ENCODE results near the gene ABCA1. TPM values are rescaled to one million over a fixed set of nuclear protein-coding genes. Genes with fewer than 3 reads are reported as not detected.

ABCA1 gene
- total and polyA plus RNA-seq, 10 of the 15 experiments (the other 5 are each of a cell fraction or from before 2014, with no cell fraction given): 0.01 to 0.56 (median 0.16) TPM

GRCh38 chr9:104772714-104773510, 155.0 kb downstream of the ABCA1 start:
- peak overlapping the region; percentile 11; the same call in 1 of the 2 replicates for H2AFZ ChIP-seq (ENCODE audit: control insufficient read depth, low read depth, low read length)
- intact Hi-C loops (cut with micrococcal nuclease; ENCODE audit: unreplicated experiment): loop anchor here (5.0 to 10.0 kb wide), 3 partner anchors 472 to 782 kb away; partner anchors contain the start of genes FKTN and SLC44A1
- TF ChIP-seq MEF2A (IDR thresholded peaks at IDR 0.05; ENCODE audit: insufficient read depth, low read depth, low read length): 0 out of 2 replicates have a peak, but pooled peaks have one; percentile 38
- 0 out of 2 replicates have a peak, but pooled peaks have one; percentile 43 for TF ChIP-seq MLLT1 (IDR thresholded peaks at IDR 0.05)
- 0 out of 2 replicates have a peak, but pooled peaks have one; percentile 61 for TF ChIP-seq TCF12 (IDR thresholded peaks at IDR 0.05; ENCODE audit: low read depth, low read length)
- TF ChIP-seq NFIC (IDR thresholded peaks at IDR 0.05; ENCODE audit: low read depth, low read length): peak; percentile 48
- TF ChIP-seq ZNF207 (IDR thresholded peaks at IDR 0.05; ENCODE audit: borderline replicate concordance): no peak
- TF ChIP-seq MEF2B (IDR thresholded peaks at IDR 0.05; ENCODE audit: partially characterized antibody, poor library complexity, severe bottlenecking): peak; percentile 98
- peak in 1 of 2 experiments; percentile 7; a peak in 1 of 4 replicates for TF ChIP-seq EP300 (IDR thresholded peaks at IDR 0.05; ENCODE audit: borderline replicate concordance in 1 of 2, control insufficient read depth in 1 of 2, low read depth in 2 of 2, low read length in 2 of 2)
- 0 out of 2 replicates have a peak, but pooled peaks have one; percentile 20 for TF ChIP-seq ATF7 (IDR thresholded peaks at IDR 0.05; ENCODE audit: low read depth)
- TF ChIP-seq SKIL (IDR thresholded peaks at IDR 0.05; ENCODE audit: low read depth, poor library complexity, severe bottlenecking): peak; percentile 47
- peak; percentile 69 for TF ChIP-seq RUNX3 (IDR thresholded peaks at IDR 0.05; ENCODE audit: low read length)
- no peak for TF ChIP-seq SIN3A (IDR thresholded peaks at IDR 0.05; ENCODE audit: low read depth, low read length)
- no peak for TF ChIP-seq SMAD1 (IDR thresholded peaks at IDR 0.05; ENCODE audit: low read depth, partially characterized antibody)
- peak; percentile 61 to 66; a peak in 3 of 4 replicates for TF ChIP-seq IKZF2 (IDR thresholded peaks at IDR 0.05)
- peak; percentile 56 for TF ChIP-seq ATF2 (IDR thresholded peaks at IDR 0.05; ENCODE audit: low read length)
- TF ChIP-seq IKZF1 (conservative IDR thresholded peaks at IDR 0.05): peak; percentile 46; the same call in 1 of the 2 replicates
- 0 out of 2 replicates have a peak, but pooled peaks have one; percentile 34 for TF ChIP-seq NBN (IDR thresholded peaks at IDR 0.05)

More at GRCh38 chr9:104772714-104773510, 155.0 kb downstream of the ABCA1 start:
- no peaks in the 10 kb centered on the region for H4K20me1 ChIP-seq (ENCODE audit: control insufficient read depth, insufficient read depth)
- DNase-seq (ENCODE audit: low read depth, low spot score): no peak
- no peaks in the 10 kb centered on the region for H3K36me3 ChIP-seq (ENCODE audit: control insufficient read depth in 2 of 2, insufficient read depth in 2 of 2, low read length in 1 of 2)
- CTCF ChIA-PET: interaction anchor here (3.1 kb wide), 1 partner anchor 25 kb away, joined by 12 read pairs; the partner anchor contains the start of gene NIPSNAP3A
- WGBS (ENCODE audit: insufficient coverage, insufficient replicate concordance, low lambda C conversion rate, missing lambda C conversion rate): 3% methylated on average over 5 of the region's 5 CpGs
- H3K9me3 ChIP-seq (replicated peaks; ENCODE audit: control insufficient read depth, insufficient read depth, low read length): no peaks in the 10 kb centered on the region
- H3K27me3 ChIP-seq (replicated peaks in 1 of 2; ENCODE audit: control insufficient read depth in 2 of 2, insufficient read depth in 2 of 2, low read length in 1 of 2): no peaks in the 10 kb centered on the region
- peak overlapping the region; percentile 77 for H3K4me2 ChIP-seq (ENCODE audit: control insufficient read depth, insufficient read depth)
- RAD21 ChIA-PET (ENCODE audit: unreplicated experiment): interaction anchor here (1.5 kb wide), 1 partner anchor 90 kb away, joined by 3 read pairs; no protein-coding TSS in a partner anchor
- peak overlapping the region; percentile 98 for H3K27ac ChIP-seq (ENCODE audit: control insufficient read depth, insufficient read depth)
- POLR2A ChIA-PET: interaction anchor here (0.8 to 2.8 kb wide), 4 partner anchors 9 to 25 kb away, joined by 5 to 16 read pairs (median 6); partner anchors contain the start of genes NIPSNAP3A and NIPSNAP3B
- peak; percentile 47 for FAIRE-seq
- TSS peak; percentile 57 for BruUV-seq (replicated peaks)
- SMC1A ChIA-PET (ENCODE audit: uncharacterized antibody, unreplicated experiment): interaction anchor here (1.0 to 4.1 kb wide), 3 partner anchors 11 to 25 kb away, joined by 3 to 29 read pairs (median 4); partner anchors contain the start of gene NIPSNAP3A
- peaks cover 6% of the 10 kb centered on the region; the same call in 1 of the 2 replicates for H3K79me2 ChIP-seq (ENCODE audit: control insufficient read depth, insufficient read depth, low read length)
- in situ Hi-C loops (cut with MboI): no loop called here
- peak; percentile 37 for ATAC-seq
- peaks cover 24% of the 10 kb centered on the region for H3K4me1 ChIP-seq (ENCODE audit: control insufficient read depth, insufficient read depth, low read length)
- H3K4me3 ChIP-seq: peak overlapping the region; percentile 29; the same call in 1 of the 2 replicates
- H3K9ac ChIP-seq (ENCODE audit: control insufficient read depth, insufficient read depth, low read length): peak overlapping the region; percentile 10; the same call in 1 of the 2 replicates
